HG03066 (cell line): ENCODE measurements around the gene ZNF740.

Experiments
- ATAC-seq: cut with Tn5 transposase; IDR thresholded peaks from one replicate; pipeline ENCODE4 v1.9.1; 2021; ENCODE audit warnings: low read depth; ENCODE audit not compliant: unreplicated experiment

Gene ZNF740

DNA sequence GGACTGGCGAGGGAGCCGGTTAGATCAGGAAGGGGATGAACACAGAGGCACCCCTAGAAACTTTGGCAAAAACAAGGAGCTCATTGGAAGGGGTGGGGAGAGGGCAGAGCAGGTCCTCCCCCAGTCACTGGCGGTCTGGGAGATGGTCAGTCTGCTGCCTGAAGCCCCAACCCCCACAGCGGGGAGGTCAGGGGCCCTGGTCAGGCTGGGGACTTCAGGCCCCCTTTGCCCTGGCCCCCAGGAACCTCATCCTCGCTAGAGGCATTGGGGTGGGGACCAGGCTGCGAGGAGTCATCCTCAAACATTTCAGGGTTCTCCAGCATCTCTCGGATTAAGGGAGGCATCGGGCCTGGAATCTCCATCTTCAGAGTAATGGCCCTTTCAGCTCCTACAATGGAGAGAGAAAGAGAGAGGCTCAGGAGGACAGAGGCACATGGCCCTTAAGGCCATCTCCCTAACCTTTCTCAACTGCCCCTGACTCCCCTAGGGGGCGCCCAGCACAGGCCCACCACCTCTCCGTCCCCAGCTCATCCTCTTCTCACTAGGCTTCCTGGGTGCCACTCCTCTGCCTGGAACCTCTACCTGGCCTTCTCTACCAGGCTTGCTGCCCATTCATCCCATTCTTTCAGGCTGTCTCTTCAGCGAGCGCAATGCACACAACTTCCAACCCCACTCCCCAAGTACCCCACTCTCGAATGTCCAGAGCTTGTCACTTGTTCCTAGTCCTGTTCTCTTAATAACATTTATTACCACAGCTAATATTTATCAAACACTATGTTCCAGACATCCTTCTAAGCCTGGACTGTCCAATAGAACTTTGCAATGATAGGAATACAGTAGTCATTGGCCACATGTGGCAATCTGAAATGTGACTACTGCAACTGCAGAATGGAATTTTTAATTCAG lies 31.2 kb downstream of the ZNF740 start:
- no peak for ATAC-seq

DNA sequence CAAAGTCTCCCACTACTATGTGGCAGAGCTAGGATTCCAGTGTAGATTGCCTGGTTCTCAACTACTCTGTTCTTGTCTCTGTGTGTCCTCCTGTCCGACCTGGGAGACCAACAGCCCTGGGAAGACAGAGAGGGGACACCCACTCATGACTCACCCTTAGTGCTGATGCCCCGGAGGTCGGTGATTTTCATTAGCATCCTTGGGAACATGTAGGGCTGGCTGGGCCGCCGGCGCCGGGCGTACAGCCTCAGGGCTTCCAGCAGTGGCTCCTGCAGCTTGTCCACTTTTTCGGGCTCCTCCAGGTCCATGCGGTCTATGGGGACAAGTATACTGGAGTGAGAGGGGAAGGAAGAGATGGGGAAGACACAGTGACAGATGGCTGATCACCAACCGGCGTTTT lies 32.4 kb downstream of the ZNF740 start:
- ATAC-seq = no peak

DNA sequence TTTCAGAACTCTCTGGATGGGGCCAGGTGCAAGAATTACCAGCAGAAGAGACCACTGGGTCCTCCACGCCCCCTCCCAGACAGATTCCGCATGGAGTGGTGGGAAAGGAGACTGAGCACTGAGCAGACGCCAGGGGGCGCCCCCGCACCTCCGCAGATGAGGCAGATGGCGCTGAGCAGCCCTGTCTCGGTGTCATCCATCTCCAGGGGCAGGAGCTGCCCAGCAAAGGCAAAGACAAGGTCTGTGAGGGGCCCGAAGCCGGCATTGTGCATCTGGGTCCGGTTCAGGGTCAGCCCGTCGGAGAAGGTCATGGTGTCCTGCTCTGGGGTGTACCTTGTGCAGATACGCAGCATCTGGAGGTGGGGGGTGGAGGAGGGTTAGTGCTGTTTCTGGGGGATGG lies 32.8 kb downstream of the ZNF740 start:
- no peak for ATAC-seq

DNA sequence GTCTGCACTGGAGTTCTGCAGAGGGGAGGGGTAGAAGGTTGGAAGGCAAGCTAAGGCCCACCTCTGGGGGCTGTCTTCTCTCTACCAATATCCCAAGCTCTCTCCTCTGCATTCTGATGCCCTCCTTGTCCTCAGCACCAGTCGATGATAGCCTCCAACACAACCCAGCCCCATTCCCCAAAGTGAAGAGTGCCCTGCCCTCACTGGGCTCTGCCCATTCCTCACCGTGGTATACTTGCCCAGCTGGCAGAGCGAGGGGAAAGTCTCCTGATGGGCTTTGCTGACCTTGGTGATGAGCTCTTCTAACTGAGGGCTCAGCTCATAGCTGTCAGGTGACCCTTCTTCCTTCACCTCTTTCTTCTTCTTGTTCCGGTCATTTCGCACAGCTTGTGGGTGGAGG lies 33.7 kb downstream of the ZNF740 start:
- ATAC-seq = no peak

DNA sequence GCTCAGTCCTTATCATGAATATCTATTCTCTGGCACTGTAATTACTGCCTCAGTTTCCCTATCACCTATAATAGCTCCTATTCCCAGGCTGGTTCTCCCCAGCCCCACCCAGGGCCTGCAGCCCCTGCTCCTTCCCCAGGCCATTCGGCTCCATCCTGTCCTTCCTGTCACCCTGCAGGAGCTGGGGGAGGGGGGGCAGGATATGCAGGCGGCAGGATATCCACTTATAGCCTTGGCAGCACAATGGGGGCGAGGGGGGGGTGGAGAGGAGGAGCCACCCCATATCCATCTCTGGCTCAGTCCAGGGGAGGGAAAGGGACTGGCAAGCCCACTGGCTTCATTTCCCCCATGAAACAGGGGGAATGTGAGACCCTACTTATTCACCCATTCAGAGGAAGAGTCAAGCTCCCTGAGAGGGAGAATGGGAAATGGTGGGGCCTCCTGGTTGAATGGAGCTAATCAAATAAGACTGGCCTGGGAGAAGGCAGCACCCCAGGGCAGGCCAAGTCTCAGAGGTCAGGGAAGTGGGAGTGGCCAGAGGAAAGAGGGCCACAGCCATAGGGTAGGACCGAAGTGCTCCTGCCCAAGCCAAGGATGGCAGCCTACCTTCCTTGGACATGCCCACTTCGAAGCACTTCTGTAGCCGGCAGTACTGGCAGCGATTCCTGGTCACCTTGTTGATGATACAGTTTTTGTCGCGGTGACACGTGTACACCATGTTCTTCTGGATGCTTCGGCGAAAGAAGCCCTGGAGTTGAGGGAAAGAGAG lies 34.3 kb downstream of the ZNF740 start:
- no peak for ATAC-seq

DNA sequence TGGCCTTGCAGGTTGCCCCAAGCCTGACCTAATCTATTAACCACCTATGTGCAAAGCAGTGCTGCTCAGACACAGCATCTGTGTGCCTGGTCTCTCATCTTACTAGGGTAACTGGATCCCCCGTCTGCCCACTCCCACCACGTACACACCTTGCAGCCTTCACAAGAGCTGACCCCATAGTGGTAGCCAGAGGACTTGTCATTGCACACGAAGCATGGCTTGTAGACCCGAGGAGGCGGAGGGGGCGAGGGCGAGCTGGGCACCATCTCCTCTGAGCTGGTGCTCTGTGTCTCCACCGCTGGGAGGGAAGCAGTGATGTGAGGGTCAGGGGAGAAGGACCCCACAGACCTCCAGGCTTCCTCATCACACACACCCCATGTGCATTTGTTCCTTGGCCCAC lies 35.0 kb downstream of the ZNF740 start:
- no peak for ATAC-seq

DNA sequence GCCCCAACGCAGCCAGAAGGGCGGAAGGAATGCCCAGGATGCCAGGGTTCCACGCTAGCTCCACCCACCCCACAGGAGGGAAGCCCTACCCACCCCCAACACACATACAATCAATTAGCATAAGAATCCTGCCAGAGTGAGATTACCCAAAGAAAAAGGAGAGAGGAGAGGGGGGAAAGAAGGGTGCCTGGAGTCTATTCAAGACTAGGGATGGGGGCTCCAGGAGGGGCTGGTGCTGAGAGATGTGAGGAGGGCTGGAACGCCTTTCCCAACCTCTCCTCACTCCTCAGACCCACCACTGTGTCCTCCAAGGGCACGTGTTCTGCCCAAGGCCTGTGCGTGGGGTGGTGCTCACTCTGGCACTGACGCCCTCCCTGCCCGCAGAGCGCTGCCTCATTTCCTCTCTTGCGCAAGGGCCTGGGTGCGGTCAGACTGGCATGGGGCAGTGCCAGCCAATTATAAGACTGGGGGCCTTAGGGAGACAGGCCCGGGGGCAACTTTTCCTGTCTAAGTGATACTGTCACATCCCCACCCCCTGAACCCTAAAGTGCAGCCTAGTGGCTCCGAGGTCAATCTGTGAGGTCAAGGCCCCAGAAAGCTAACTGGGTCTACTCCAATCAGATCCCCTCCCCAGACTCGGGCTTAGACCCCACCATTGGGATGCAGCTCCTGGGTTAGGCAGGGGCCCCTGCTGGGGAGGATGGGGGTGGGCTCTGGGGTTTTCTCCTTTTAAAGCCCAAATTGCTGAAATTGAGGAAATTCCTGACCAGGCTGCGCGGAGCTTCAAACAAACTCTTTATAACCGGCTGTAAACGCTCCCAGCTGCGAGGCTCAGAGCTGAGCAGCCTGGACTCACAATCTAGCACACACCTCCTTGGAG lies 36.8 kb downstream of the ZNF740 start:
- no peak for ATAC-seq

DNA sequence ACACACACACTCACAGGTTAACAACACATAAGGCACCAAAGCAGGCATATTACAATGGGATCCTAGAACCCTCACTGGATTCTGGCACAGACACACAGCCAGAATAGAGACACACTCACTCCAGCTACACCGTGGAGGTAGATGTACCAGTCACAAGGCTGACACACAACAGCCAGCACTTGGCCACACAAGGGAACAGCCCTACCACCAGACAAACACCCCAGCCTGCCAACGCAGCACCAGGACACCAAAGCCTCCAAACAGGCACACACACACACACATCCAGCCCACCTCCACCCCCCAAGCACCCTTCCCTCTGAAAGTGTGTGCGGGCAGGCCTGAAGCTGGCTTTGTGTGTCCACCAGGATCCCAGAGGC lies 37.4 kb downstream of the ZNF740 start:
- no peak for ATAC-seq

DNA sequence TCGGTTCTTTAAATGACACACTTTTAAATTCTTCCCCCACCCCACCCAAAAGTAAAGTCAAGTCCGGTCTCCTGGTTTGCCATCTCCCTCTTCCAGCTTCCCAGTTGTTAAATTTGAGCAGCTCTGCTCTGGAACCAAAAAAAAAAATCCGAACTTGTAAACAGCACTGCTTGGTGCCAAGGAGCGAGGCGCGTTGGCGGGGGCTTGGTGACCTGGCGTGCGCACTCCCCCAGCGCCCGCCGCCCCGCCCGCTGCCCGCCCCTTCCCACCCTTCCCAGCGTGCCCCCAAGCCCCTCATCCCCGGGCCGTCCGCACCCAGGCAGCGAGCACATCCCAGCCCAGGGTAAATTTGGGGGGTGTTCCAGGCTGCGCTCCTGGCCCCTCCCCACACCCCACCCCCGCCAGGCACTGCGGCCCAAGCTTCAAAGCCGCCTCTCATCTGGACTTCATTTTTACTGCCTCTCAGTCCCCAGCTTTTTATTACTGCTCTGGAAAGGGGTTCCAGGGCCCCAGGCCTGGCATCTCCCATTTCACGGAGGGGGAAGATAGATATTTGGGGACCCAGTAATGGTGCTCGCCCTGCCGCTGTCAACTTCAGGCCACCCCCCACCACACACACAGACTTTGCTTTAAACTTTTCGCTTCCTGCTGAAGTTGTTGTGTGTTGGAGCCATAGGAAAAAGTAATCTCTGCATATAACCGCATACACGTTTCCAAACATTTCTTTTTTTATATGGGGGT lies 38.2 kb downstream of the ZNF740 start:
- no peak for ATAC-seq

DNA sequence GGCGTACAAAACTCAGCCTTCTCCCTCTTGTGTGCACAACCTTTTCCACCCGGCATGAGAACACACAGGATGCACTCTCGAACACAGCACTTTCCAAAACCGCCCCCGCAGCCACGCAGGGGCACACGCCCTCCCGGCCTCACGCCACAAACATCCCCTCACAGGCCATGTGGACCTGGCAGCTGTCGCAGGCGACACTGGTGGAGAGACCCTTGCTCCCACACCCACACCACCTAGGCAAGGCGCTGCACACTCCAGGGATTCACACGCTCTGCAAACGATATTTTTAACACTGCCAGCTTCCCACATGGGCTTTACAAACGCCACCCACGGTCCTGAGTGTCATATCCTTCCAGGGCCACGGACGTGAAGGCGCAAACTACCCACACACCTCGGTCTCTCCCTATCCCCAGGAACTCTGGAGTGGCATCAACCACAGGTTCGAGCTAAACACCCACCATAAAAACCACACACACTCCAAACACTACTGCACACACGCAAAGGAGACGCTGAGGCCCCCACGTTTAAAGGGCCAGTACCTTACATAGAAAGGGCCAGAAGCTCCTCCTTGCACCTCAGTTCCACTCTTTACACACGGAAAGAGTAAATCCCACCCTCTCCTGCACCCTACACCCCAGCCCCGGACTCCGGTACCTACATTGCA lies 38.9 kb downstream of the ZNF740 start:
- ATAC-seq = no peak

DNA sequence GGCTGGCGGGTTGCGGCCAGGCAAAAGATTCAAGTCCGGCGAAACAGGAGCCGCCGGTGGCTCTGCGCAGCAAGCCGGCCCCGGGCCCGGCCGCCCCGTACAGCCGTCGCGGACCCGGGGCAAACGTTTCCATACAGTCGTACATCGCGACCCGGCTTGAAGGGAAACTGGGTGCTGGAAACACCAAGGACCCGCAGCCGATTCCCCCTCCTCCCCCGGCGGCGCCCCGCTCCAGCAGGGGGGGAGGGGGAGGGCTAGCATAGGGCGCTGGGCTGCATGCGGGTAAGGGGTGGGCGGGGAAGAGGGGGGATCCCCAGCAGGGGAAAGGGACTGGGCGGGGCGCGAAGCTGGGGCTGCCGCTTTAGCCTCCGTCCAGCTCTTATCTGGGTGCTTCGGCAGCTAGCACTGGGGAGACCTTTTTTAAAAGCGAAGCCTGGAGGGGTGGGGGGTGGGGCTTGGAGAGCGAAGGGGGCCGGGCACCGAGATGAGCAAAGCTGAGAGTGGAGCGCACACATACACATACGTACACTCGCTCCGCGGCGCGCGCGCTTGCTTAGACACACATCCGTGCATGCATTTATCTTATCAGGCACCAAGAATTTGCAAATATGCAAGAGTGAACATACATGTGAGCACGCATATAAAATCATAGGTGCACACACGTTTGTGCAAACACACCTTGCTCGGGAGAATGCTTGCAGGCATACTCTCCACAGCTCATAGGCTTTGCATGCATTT lies 39.6 kb downstream of the ZNF740 start:
- ATAC-seq = peak; percentile 40

DNA sequence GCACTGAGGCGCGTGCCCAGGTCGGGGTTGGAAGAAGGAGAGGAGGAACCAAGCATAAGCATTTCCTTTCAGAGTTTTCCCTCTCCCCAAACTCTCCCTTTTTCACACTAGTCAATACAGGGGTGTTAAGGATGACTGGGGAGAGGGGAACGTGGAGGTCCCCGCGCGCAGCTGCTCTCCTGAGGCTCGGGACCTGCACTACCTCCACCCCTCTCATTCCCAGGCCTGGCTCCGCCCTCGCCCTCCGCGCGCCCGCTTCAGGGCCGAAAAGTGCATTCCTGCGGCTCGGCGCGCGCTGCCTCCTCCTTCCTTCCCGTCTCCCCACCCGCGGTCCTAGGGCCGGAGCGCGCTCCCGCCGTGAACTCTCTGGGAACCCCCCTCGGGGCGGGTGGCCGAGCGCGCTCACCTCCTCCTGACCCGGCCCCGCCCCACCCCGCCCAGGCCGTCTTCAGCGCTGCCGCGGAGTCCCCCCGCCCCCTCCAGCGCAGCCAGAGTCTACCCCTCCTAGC lies 40.2 kb downstream of the ZNF740 start:
- ATAC-seq = peak; percentile 49

DNA sequence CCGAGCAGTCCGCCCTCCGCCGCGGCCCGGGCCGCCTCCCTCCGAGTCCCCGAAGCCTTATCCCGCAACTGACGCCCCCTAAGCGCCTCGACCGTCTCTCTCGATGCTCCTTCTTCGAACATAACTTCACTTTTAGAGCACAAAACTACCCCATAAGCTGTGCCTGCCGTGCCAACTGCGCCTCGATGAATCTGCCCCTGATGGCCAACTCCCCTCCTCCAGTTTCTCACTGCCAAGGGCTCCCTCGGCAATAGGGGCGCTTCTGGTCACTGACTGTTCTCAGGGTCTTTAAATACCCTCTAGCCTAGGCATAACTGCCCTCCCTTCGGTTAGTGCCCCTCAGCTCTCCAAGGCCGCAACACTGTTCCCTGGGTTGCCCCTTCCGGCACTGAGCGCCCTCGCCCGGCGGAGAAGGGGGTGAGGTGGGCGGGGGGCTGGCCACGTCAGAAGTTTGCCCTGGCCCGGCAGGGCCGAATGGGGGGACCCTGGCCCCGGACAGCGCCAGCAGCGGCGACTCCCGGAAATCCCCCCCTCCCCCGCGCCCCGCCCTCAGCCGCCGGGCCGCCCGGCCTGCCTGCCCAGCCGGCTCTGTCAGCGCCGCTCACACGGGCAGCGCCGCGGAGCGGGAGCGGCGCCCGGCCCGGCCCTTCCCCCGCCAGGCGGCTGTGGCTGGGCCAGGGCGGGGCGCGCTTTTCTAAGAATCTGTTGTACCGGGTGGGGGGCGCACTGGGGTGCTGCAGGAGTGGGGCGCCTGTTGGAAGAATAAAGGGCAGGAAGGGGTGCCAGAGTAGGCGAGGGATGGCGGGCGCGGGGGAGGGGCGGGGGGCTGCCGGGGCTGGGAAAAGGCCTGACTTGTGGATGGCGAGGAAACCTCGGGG lies 40.9 kb downstream of the ZNF740 start:
- ATAC-seq = peak; percentile 25

DNA sequence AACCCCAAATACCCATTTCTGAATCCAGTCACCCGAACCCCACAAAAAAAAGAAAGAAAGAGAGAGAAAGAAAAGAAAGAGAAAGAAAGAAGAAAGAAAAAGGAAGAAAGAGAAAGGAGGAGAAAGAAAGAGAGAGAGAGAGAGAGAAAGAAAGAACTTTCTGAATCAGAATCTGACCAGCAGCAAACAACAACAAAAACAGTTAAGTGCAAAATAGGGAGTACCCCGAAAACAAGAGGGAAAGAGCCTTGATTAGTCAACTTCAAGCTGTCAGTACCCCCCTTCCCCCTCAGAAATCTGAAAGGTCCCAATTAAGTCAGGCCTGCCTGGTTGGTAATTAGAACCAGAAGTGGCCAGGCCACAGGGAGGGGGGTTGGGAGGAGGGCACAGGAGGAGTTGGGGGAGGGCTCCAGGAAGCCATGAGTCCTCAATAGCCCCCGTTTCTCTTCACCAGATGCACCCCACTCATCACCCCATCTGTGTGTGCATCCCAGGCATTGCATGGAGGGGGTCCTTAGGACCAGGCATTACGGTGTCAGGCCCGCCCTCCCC lies 41.7 kb downstream of the ZNF740 start:
- ATAC-seq = no peak

DNA sequence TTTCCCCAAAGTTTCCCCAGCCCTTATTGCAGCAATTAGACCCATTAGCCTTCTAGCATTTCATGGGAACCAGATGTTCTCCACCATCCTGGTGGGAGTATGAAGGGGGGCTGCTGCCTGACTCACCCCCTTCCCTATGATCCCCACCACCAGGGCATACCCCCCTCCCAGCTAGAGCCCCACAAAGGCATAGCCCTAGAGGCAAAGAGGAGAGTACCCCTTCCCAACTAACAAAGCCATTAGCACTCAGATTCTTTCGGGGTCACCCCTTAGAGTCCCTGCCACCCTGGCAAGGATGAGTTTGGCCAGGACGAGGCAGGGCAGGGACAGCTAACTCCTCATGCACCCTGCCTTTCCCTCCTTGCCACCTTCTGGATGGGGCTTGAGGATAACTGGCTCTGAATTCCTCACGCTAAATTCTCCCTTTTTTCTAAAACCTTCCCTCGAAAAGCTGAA lies 42.3 kb downstream of the ZNF740 start:
- no peak for ATAC-seq

DNA sequence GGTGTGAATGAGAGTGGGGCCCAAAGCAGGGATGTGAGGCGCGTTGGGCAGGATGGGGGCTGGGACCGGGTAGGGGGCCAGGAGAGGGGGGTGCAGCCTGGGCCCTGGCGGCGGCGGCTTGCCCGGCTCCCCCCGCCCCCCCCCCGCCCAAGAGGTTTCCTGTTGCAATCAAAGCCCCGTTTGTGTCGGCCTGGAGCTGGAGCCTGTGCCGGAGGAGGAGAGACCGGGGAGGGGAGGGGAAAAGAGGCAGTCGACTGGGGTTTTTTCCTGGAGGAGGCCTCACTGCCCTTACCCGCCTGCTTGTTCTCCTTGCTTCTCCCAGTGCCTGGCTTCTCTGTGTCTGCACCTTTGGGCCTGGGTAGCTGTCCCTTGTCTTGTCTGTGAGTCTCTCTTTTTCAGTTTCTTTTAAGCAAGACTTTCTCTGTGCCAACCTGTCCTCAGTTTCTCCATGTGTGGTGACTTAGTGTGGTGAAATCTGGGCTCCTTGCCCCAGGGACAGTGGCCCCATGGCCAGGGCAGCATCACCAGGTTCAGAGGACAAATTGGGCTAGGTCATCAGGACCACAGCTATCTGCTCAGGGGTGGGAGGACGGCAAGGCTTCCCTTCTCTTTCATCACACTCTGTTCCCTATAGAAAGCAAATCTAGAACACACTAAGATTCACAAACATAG lies 43.0 kb downstream of the ZNF740 start:
- ATAC-seq = no peak
